Mammary epithelial cell (primary cell): ENCODE data around the gene PIGK.

Experiments
- EZH2 ChIP-seq: IDR thresholded peaks from 2 replicates; pipeline ENCODE4 v1.6.1; 2012; ENCODE audit warnings: low read length, inconsistent platforms, borderline replicate concordance
- TF ChIP-seq, protein P1 (sequence below), 2 donors: IDR thresholded peaks in 1 of 2; conservative IDR thresholded peaks in 1 of 2; 2 replicates each; pipeline ENCODE4 v1.5.1; 2011 to 2012; ENCODE audit warnings: inconsistent platforms in 2 of 2, low read length in 2 of 2, mild to moderate bottlenecking in 2 of 2, control low read depth in 1 of 2, low read depth in 1 of 2; ENCODE audit not compliant: insufficient read depth in 1 of 2; ENCODE audit errors: extremely low read depth in 1 of 2

GRCh38 chr1:77232829-77233228, 13.6 kb upstream of the PIGK start:
- no peak for TF ChIP-seq EZH2
- TF ChIP-seq, protein P1, sequence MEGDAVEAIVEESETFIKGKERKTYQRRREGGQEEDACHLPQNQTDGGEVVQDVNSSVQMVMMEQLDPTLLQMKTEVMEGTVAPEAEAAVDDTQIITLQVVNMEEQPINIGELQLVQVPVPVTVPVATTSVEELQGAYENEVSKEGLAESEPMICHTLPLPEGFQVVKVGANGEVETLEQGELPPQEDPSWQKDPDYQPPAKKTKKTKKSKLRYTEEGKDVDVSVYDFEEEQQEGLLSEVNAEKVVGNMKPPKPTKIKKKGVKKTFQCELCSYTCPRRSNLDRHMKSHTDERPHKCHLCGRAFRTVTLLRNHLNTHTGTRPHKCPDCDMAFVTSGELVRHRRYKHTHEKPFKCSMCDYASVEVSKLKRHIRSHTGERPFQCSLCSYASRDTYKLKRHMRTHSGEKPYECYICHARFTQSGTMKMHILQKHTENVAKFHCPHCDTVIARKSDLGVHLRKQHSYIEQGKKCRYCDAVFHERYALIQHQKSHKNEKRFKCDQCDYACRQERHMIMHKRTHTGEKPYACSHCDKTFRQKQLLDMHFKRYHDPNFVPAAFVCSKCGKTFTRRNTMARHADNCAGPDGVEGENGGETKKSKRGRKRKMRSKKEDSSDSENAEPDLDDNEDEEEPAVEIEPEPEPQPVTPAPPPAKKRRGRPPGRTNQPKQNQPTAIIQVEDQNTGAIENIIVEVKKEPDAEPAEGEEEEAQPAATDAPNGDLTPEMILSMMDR (conservative IDR thresholded peaks at IDR 0.05 in 1 of 2, IDR thresholded peaks at IDR 0.05 in 1 of 2; ENCODE audit: extremely low read depth in 1 of 2, insufficient read depth in 1 of 2, low read depth in 1 of 2, low read length in 2 of 2), result no peak
